ENCODE data around the gene UVRAG.

Gene UVRAG

GRCh38 chr11:75814677-75815344 lies at the start of gene UVRAG:
Gene UVRAG, plus strand, starts transcription at chr11:75815210. Its CDS starts 198 bp downstream, at chr11:75815408.
- DNase-seq: peak; percentile 99

- no peak for DNase-seq
Measured at GRCh38 chr11:75766443-75767227, 48.4 kb upstream of the UVRAG start.

DNA sequence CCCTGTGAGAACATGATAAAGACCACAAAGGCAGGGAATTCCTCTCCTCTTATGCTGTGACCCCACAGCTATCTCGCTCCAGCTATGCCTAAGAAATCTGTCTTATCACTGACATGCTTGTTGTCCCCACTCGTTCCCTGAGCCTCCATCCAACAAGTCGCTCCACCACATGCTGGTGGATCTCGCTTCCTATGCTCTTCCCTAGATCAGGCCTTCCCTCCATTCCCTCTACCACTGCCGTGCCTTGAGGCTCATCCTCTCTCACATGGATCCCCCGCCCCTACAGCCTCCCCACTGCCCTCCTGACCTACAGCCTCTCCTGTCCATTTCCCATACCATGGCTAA lies 47.8 kb upstream of the UVRAG start:
- DNase-seq: no peak

DNA sequence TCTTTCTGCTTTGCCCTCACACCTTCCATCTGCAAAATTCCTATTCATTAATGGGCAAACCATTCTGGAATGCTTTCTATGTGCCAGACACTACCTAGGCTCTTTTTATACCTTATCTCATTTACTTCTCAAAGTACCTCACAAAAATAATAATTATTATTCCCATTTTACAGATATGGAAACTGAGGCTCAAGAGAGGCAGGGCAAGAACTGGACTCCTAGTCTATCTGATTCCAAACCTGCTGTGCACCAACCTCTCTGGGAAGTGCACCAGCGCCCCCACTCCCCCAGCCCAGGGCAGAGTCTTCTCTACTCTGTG lies 47.3 kb upstream of the UVRAG start:
- no peak for DNase-seq

DNA sequence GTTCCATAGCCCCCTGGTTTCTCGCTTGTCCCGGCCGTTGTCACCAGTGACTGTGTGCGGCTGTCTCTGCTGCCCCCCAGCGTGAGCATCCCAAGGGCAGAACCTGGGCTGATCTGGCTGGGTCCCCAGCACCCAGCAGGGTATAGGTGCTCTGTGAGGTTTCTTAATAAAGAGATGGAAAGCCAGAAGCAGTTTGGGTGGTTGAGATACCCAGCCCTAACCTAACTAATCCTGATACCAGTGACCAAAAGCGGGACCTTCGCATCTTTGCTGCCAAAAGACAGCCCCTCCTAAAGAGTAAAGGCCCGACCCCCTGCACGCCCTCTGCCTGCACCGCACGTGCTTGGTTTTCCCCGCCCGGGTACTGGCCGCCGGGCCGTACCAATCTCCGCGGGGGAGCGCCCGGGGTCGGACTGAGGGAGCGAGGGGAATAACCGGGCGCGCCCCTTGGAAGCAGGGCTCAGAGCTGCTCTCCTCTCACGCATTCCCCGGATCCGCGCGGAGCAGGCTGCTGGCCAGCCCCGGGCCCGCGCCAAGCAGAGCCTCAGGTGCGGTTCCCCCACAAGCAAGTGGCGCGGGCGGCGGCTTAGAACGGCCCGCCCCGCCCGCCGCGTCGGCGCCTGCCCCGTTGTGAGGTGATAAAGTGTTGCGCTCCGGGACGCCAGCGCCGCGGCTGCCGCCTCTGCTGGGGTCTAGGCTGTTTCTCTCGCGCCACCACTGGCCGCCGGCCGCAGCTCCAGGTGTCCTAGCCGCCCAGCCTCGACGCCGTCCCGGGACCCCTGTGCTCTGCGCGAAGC lies 46.7 kb upstream of the UVRAG start, which contains the start of gene DGAT2:
DGAT2 (plus strand) TSS at position 667 of the 797 bp plus-strand sequence. CDS start 214 bp downstream, outside the sequence.
- peak; percentile 77 for DNase-seq

DNA sequence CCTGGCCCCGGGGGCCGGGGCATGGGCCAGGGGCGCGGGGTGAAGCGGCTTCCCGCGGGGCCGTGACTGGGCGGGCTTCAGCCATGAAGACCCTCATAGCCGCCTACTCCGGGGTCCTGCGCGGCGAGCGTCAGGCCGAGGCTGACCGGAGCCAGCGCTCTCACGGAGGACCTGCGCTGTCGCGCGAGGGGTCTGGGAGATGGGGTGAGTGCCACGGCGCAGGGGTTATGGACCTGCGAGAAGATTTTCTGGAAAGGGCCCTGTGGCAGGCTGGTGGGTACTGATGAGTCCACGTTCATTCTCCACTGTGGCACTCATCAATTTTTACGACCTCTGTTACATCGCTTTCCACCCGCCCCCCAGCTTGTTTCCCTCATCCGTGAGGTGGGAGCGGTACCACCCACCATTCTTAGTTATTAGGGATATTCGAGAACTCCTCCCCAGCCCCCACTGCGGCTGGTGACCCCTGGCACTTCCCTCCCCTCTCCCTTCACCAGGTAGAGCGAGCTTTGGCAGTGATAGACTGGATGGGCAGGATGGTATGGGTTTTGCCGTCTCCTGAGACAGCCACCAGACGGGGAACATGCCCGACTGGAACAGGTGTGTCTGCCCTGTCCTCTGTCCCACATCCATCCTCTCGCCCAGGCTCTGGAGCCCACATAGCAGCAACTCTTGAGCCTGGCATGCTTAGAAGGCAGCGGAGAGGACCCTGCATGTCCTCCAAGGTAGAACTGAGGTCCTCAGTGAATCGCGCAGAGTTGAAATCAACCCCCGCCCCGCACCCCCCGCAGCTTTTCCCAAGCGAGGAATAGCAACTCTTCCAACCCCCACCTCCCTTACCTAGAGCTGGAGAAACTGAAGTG lies 45.9 kb upstream of the UVRAG start:
- no peak for DNase-seq

DNA sequence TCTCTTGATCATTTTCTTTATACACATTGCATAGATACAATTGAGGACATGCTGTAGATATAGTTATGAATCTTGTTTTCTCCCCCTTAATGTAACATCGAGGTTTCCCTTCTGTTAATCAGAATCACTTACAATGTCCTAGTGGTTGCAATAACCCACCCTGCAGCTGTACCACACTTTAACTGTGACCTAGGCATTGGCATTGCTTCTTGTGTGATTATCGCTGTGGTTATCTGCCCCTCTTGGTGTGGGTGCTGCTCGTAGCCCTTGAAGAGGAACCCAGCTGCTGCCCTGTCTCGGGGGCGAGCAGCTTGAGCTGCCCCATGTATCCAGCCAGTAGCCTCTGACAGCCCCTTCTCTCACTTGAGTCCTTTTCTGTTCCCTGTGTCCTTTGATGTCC lies 44.9 kb upstream of the UVRAG start:
- DNase-seq: no peak

- no peak for DNase-seq
Measured at GRCh38 chr11:75771646-75772410, 43.2 kb upstream of the UVRAG start.

- no peak for DNase-seq
Measured at GRCh38 chr11:75773595-75774353, 41.2 kb upstream of the UVRAG start.

DNA sequence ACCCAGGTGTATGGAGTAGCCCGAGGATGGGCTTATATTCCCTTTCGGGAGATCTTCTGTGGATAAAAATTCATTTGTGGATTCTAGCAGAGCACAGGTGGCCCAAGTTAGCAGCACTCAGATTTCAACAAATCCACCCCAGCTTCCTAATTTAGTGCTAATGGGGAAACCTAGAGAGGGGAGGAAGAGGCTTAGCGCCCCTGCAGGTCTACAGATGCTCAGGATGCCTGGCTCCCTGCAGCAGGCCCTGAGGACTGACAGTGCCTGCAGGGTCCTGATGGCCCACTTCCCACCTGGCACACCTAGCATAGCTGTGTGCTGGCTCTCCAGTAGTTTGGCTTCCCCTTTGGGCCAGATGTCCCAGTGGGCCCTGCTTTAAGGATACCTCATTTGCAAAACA lies 40.0 kb upstream of the UVRAG start:
- no peak for DNase-seq

DNA sequence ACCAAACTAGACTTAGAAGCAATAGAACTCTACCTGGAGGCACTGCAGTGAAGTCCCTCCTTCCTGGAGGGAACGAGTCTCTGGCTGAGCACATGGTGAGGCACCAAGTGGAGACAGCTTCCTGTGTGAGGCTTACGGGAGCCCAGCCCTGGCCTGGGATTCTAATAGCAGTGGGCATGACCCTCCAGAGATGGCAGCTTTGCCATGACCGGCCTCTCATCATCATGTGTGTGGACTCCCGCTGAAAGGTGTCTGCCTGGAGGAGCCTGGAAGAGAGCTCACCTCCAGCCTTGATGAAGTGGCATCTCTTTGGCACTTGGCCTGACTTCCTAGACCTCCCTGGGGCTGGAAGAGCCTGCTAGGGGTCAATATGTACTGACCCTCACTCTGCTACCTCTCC lies 38.5 kb upstream of the UVRAG start:
- no peak for DNase-seq

- no peak for DNase-seq
Measured at GRCh38 chr11:75777461-75778110, 37.4 kb upstream of the UVRAG start.

GRCh38 chr11:75778962-75779361 lies 36.0 kb upstream of the UVRAG start:
- DNase-seq: no peak

- no peak for DNase-seq
Measured at GRCh38 chr11:75779960-75780359, 35.0 kb upstream of the UVRAG start.

GRCh38 chr11:75780888-75781287 lies 34.1 kb upstream of the UVRAG start:
- DNase-seq: no peak

DNA sequence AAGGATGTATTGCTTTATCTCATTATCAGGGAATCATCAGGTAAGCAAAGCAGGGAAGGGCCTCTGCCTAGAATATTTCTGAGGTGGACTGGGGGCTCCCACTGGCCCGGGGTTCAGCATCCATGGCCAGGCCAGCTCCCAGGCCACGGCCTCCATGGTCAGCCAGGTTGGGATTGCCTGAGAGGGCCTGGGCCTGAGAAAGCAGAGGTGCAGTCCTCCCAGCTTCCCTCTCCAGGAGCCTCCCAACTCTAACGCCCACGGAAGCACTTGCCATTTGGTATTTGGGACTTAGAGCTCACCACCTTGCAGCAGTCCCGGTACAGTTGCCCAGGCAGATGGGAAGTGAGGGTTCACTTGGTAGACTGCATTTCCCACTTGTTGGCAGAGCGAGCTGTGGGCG lies 33.7 kb upstream of the UVRAG start:
- DNase-seq: no peak

DNA sequence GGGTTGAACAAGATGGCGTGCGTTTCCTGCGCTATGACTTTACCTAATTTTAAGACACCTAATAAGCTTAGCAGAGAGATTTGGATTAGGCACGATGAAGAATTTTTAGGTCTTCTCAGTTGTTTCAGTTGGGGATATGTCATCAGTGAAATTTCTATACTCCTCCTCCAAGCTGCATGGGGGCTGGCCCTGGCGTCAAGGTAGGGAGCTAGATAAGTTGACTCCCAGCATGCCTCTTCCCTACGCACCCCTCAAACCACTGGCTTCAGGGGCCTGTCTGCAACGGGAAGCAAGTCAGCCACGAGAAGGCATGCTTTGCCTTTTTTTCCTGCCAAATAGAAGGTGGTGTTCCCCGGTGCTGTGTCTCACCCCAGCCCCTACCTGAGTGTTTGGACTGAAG lies 33.2 kb upstream of the UVRAG start:
- no peak for DNase-seq

GRCh38 chr11:75782540-75783263 lies 32.3 kb upstream of the UVRAG start:
- DNase-seq: no peak

GRCh38 chr11:75783416-75784084 lies 31.5 kb upstream of the UVRAG start:
- no peak for DNase-seq
